ENCODE measurements around the gene UVRAG.
"Not testable (repeated sequence)": the region's sequence is repeated elsewhere in the genome, so short reads cannot be mapped to it uniquely, and the experiment has no call there.

Gene UVRAG

GRCh38 chr11:75907906-75908527 lies 93.0 kb downstream of the UVRAG start:
- in situ Hi-C loops (cut with MboI; ENCODE audit: low sequenced_read_pairs) = no loop called here

GRCh38 chr11:75910426-75911145 lies 95.6 kb downstream of the UVRAG start:
- in situ Hi-C loops (cut with MboI; ENCODE audit: low sequenced_read_pairs) = no loop called here

GRCh38 chr11:75911459-75911858 lies 96.4 kb downstream of the UVRAG start:
- in situ Hi-C loops (cut with MboI; ENCODE audit: low sequenced_read_pairs) = no loop called here

- in situ Hi-C loops (cut with MboI; ENCODE audit: low sequenced_read_pairs) = no loop called here
These were observed 99.0 kb downstream of the UVRAG start for GRCh38 chr11:75913984-75914383.

GRCh38 chr11:75916882-75917281 lies 101.9 kb downstream of the UVRAG start:
- in situ Hi-C loops (cut with MboI; ENCODE audit: low sequenced_read_pairs) = no loop called here

- in situ Hi-C loops (cut with MboI; ENCODE audit: low sequenced_read_pairs) = no loop called here
These were observed 103.3 kb downstream of the UVRAG start for GRCh38 chr11:75918331-75918730.

- in situ Hi-C loops (cut with MboI; ENCODE audit: low sequenced_read_pairs) = no loop called here
These were observed 104.5 kb downstream of the UVRAG start for GRCh38 chr11:75919525-75919924.

- in situ Hi-C loops (cut with MboI; ENCODE audit: low sequenced_read_pairs) = no loop called here
These were observed 105.8 kb downstream of the UVRAG start for GRCh38 chr11:75920848-75921247.

GRCh38 chr11:75921808-75922207 lies 106.8 kb downstream of the UVRAG start:
- in situ Hi-C loops (cut with MboI; ENCODE audit: low sequenced_read_pairs) = no loop called here

- in situ Hi-C loops (cut with MboI; ENCODE audit: low sequenced_read_pairs) = no loop called here
These were observed 110.2 kb downstream of the UVRAG start for GRCh38 chr11:75924966-75925784.

- in situ Hi-C loops (cut with MboI; ENCODE audit: low sequenced_read_pairs) = no loop called here
These were observed 110.8 kb downstream of the UVRAG start for GRCh38 chr11:75925785-75926164.

GRCh38 chr11:75929706-75930105 lies 114.7 kb downstream of the UVRAG start:
- in situ Hi-C loops (cut with MboI; ENCODE audit: low sequenced_read_pairs) = no loop called here

- in situ Hi-C loops (cut with MboI; ENCODE audit: low sequenced_read_pairs) = no loop called here
These were observed 115.5 kb downstream of the UVRAG start for GRCh38 chr11:75930534-75930933.

- in situ Hi-C loops (cut with MboI; ENCODE audit: low sequenced_read_pairs) = no loop called here
These were observed 116.1 kb downstream of the UVRAG start for GRCh38 chr11:75931124-75931523.

- in situ Hi-C loops (cut with MboI; ENCODE audit: low sequenced_read_pairs) = not testable (repeated sequence)
These were observed 118.7 kb downstream of the UVRAG start for GRCh38 chr11:75933736-75934135.

- in situ Hi-C loops (cut with MboI; ENCODE audit: low sequenced_read_pairs) = no loop called here
These were observed 119.8 kb downstream of the UVRAG start for GRCh38 chr11:75934851-75935250.

- in situ Hi-C loops (cut with MboI; ENCODE audit: low sequenced_read_pairs) = no loop called here
These were observed 123.5 kb downstream of the UVRAG start for GRCh38 chr11:75938543-75938942.

- in situ Hi-C loops (cut with MboI; ENCODE audit: low sequenced_read_pairs) = no loop called here
These were observed 124.5 kb downstream of the UVRAG start for GRCh38 chr11:75939516-75939915.

- in situ Hi-C loops (cut with MboI; ENCODE audit: low sequenced_read_pairs) = no loop called here
These were observed 125.0 kb downstream of the UVRAG start for GRCh38 chr11:75939992-75940391.

- in situ Hi-C loops (cut with MboI; ENCODE audit: low sequenced_read_pairs) = no loop called here
These were observed 125.9 kb downstream of the UVRAG start for GRCh38 chr11:75940911-75941310.

- in situ Hi-C loops (cut with MboI; ENCODE audit: low sequenced_read_pairs) = no loop called here
These were observed 129.5 kb downstream of the UVRAG start for GRCh38 chr11:75944515-75944914.

- in situ Hi-C loops (cut with MboI; ENCODE audit: low sequenced_read_pairs) = no loop called here
These were observed 130.4 kb downstream of the UVRAG start for GRCh38 chr11:75945446-75945845.

Data from HL-60/S4 (cell line).